Measurements from ENCODE around the gene SPINT2.

DNA sequence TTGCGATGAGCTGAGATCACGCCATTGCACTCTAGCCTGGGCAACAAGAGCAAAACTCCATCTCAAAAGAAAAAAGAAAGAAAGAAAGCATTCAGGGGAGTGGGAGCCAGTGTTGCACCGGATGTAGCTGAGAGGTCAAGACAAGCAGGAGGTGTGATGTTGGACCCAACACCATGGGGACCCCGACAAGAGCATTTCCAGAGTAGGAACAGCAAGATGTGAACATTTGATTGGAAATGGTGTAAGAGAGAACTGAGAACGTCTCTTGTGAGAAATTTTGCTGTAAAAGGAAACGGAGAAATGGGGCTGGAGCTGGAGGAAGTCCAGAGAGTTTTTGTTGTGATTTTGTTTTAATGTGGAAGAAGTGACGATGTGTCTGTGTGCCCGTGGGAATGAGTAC is 24.6 kb upstream of the SPINT2 start:
- TF ChIP-seq CTCF (IDR thresholded peaks at IDR 0.05): no peak
- TF ChIP-seq POLR2AphosphoS5 (IDR thresholded peaks at IDR 0.05; ENCODE audit: low read depth, low read length): no peak
- TF ChIP-seq REST (IDR thresholded peaks at IDR 0.05; ENCODE audit: insufficient read depth in 1 of 2, low read depth in 2 of 2, low read length in 1 of 2): no peak
- TF ChIP-seq TCF7L2 (IDR thresholded peaks at IDR 0.05; ENCODE audit: low read depth, low read length): no peak

All from Panc1 (cell line).